Measurements from ENCODE around the gene HTR4.

Gene HTR4

DNA sequence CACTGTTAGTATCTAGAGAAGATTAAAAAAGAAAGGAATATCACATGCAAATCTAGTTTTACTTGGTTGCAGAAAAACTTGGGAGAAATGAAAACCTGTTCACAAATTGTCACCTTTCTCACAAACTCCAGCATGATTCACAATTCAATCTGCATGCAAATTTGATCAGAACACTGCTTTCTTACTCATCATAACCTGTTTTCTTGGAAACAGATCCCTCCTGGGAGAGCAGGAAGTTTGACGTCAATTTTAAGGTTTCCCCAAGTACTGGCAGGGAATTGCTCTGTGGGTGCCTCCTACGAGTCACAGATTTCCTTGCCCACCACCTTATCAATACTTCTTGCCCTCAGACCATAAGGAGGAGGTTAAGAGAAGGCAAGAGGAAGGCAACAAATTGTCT is 30.2 kb upstream of the HTR4 start:
- no peak for TF ChIP-seq EZH2phosphoT487 (IDR thresholded peaks at IDR 0.05; ENCODE audit: borderline replicate concordance)
- TF ChIP-seq, protein P1, sequence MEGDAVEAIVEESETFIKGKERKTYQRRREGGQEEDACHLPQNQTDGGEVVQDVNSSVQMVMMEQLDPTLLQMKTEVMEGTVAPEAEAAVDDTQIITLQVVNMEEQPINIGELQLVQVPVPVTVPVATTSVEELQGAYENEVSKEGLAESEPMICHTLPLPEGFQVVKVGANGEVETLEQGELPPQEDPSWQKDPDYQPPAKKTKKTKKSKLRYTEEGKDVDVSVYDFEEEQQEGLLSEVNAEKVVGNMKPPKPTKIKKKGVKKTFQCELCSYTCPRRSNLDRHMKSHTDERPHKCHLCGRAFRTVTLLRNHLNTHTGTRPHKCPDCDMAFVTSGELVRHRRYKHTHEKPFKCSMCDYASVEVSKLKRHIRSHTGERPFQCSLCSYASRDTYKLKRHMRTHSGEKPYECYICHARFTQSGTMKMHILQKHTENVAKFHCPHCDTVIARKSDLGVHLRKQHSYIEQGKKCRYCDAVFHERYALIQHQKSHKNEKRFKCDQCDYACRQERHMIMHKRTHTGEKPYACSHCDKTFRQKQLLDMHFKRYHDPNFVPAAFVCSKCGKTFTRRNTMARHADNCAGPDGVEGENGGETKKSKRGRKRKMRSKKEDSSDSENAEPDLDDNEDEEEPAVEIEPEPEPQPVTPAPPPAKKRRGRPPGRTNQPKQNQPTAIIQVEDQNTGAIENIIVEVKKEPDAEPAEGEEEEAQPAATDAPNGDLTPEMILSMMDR (conservative IDR thresholded peaks at IDR 0.05; ENCODE audit: low read length): no peak
- Histone ChIP-seq H3K27me3 (ENCODE audit: insufficient read depth, low read length, poor library complexity, severe bottlenecking) (no peaks in the 10 kb centered on the region), H3K9me3 (ENCODE audit: insufficient read depth, low read depth, low read length) (no peaks in the 10 kb centered on the region), H3K4me1 (ENCODE audit: insufficient read depth, low read length, poor library complexity, severe bottlenecking) (no peaks in the 10 kb centered on the region), H3K36me3 (ENCODE audit: insufficient read depth, low read length) (no peaks in the 10 kb centered on the region), H3K4me3 (ENCODE audit: low read length, poor library complexity, severe bottlenecking) (no peak overlapping the region), H3K9me2 (replicated peaks; ENCODE audit: low read depth, low read length) (no peaks in the 10 kb centered on the region), H3K79me2 (ENCODE audit: insufficient read depth, low read length) (no peaks in the 10 kb centered on the region), H2AFZ (ENCODE audit: low read length) (no peak overlapping the region), H3K9ac (ENCODE audit: low read depth, low read length, poor library complexity, severe bottlenecking) (no peak overlapping the region), H3K4me2 (ENCODE audit: low read depth, low read length, poor library complexity, severe bottlenecking) (no peak overlapping the region), H4K20me1 (ENCODE audit: insufficient read depth, low read length, poor library complexity, severe bottlenecking) (no peaks in the 10 kb centered on the region), H3F3A (ENCODE audit: low read depth) (no peaks in the 10 kb centered on the region)

DNA sequence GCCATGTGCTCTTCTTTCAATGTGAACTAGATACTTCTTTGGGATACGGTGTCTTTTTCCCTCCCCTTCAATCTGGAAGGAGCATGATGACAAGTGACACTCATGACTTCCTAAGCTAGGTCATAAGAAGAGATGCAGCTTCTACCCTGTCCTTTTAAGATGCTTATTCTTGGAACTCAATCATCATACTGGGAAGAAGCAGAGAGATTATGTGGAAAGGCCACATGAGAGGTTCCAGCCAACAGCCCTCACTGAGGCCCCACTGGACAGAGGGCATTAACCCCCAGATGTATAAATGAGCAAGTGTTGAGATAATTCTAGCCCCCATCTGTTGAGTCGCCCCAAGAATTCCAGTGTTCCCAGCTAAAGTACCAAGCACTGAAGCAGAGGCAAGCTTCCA is 29.3 kb upstream of the HTR4 start:
- no peak for TF ChIP-seq EZH2phosphoT487 (IDR thresholded peaks at IDR 0.05; ENCODE audit: borderline replicate concordance)
- TF ChIP-seq, protein P1 (conservative IDR thresholded peaks at IDR 0.05; ENCODE audit: low read length): no peak
- Histone ChIP-seq H3K79me2 (ENCODE audit: insufficient read depth, low read length) (no peaks in the 10 kb centered on the region), H2AFZ (ENCODE audit: low read length) (no peak overlapping the region), H3K4me1 (ENCODE audit: insufficient read depth, low read length, poor library complexity, severe bottlenecking) (no peaks in the 10 kb centered on the region), H3K4me3 (ENCODE audit: low read length, poor library complexity, severe bottlenecking) (no peak overlapping the region), H3K4me2 (ENCODE audit: low read depth, low read length, poor library complexity, severe bottlenecking) (no peak overlapping the region), H3K27me3 (ENCODE audit: insufficient read depth, low read length, poor library complexity, severe bottlenecking) (no peaks in the 10 kb centered on the region), H3K9ac (ENCODE audit: low read depth, low read length, poor library complexity, severe bottlenecking) (no peak overlapping the region), H4K20me1 (ENCODE audit: insufficient read depth, low read length, poor library complexity, severe bottlenecking) (no peaks in the 10 kb centered on the region), H3K9me2 (replicated peaks; ENCODE audit: low read depth, low read length) (no peaks in the 10 kb centered on the region), H3K9me3 (ENCODE audit: insufficient read depth, low read depth, low read length) (no peaks in the 10 kb centered on the region), H3K36me3 (ENCODE audit: insufficient read depth, low read length) (no peaks in the 10 kb centered on the region), H3F3A (ENCODE audit: low read depth) (no peaks in the 10 kb centered on the region)

DNA sequence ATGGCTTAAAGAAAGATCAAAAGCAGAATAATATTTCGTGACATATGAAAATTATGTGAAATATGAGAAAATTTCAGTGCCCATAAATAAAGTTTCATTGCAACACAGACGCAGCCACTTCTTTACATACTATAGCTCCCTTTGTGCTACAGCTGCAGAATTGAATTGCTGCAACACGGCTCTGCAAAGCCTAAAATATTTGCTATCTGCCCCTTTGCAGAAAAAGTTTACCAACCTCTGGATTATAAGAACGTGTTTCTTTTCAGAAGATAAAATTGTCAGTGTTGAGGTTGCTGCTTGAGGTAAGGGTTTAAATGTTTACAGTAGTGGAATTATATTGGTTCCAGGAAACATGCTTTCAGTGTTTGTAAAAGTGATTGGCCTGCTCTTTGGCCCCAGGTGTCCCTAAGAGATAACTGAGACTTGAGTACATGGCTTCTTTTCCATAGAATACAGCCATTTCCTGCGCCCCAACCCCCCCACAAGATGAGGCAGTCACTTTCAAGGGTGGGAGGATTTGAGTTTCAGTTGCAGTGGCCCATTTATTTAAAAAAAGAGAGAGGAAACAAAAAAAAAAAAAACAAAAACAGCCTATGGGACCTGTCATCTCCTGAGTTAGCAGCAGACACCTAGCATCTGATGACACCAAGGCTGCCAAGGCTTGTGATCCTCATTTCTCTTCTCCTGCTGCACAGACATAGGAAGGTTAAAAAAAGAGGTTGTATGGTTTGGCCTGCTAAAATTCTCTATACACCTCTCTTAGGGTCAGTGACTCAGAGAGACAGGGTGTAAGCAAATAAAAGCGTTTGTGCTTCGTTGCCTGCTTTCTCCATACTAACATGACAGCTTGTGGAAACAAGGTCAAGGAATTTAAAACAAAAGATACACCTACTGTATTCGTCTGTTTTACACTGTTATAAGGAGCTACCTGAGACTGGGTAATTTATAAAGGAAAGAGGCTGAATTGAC is 28.0 kb upstream of the HTR4 start:
- Histone ChIP-seq H3K79me2 (ENCODE audit: insufficient read depth, low read length) (no peaks in the 10 kb centered on the region), H3K4me3 (ENCODE audit: low read length, poor library complexity, severe bottlenecking) (no peak overlapping the region), H3K9me2 (replicated peaks; ENCODE audit: low read depth, low read length) (no peaks in the 10 kb centered on the region), H3K27me3 (ENCODE audit: insufficient read depth, low read length, poor library complexity, severe bottlenecking) (no peaks in the 10 kb centered on the region), H3F3A (ENCODE audit: low read depth) (no peaks in the 10 kb centered on the region), H3K4me1 (ENCODE audit: insufficient read depth, low read length, poor library complexity, severe bottlenecking) (no peaks in the 10 kb centered on the region), H3K4me2 (ENCODE audit: low read depth, low read length, poor library complexity, severe bottlenecking) (no peak overlapping the region), H3K9ac (ENCODE audit: low read depth, low read length, poor library complexity, severe bottlenecking) (no peak overlapping the region), H2AFZ (ENCODE audit: low read length) (no peak overlapping the region), H4K20me1 (ENCODE audit: insufficient read depth, low read length, poor library complexity, severe bottlenecking) (no peaks in the 10 kb centered on the region), H3K9me3 (ENCODE audit: insufficient read depth, low read depth, low read length) (no peaks in the 10 kb centered on the region), H3K36me3 (ENCODE audit: insufficient read depth, low read length) (no peaks in the 10 kb centered on the region)
- TF ChIP-seq EZH2phosphoT487 (IDR thresholded peaks at IDR 0.05; ENCODE audit: borderline replicate concordance): no peak
- TF ChIP-seq, protein P1 (conservative IDR thresholded peaks at IDR 0.05; ENCODE audit: low read length): no peak
